Daoy (cell line): ENCODE data around the gene DBP. TPM values are rescaled to one million over a fixed set of nuclear protein-coding genes. Genes with fewer than 3 reads are reported as not detected.
"Not testable (repeated sequence)": the region's sequence is repeated elsewhere in the genome, so short reads cannot be mapped to it uniquely, and the experiment has no call there.

Experiments used
- DNase-seq: peaks from one replicate; pipeline ENCODE4 v3.0.0-alpha.2; 2015; ENCODE audit warnings: low read depth
- total RNA-seq: library from RNA; depleted of rRNA; stranded (reverse); fragments of >200 nt; shearing (Covaris generic); gene quantifications from 2 replicates; pipeline ENCODE4 v1.2.3, GENCODE V29; 2014

DBP gene
- total RNA-seq, 1 experiment from 2014 or later, result 3.0 TPM

DNA sequence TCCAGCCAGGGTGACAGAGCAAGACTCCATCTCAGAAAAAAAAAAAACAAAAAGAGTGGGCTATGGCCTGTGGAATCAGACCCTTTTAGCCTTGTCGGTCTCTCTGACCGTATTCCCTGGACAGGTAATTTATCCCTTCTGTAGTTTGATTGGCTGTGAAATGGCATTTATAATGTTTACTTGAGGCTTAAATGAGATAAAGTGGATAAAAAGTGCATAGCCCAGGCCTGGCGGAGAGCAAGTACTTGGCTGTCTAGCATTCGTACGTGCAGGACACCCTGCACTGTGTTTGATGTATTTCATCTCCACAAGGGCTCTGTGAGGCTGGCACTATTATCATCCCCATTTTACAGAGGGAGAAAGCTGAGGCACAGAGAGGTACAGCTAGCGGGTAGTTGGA is 28.6 kb upstream of the DBP start:
- no peak for DNase-seq

DNA sequence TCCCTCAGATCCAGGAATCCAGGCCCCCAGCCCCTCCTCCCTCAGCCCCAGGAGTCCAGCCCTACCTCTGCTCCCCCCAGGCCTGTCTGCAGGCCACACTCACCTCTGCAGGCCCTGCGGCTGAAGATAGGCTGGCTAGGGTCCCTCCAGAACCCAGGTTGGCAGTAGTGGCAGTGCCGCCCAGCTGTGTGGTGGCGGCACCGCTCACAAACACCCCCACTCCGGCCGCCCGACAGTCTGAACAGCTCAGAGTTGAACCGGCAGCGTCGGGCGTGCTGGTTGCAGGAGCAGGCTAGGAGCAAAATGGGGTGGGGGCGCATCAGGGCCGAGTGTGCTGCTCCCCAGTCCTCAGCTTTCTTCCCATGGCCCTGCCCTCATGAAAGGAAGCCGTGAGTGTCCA is 27.3 kb upstream of the DBP start:
- DNase-seq, result no peak

DNA sequence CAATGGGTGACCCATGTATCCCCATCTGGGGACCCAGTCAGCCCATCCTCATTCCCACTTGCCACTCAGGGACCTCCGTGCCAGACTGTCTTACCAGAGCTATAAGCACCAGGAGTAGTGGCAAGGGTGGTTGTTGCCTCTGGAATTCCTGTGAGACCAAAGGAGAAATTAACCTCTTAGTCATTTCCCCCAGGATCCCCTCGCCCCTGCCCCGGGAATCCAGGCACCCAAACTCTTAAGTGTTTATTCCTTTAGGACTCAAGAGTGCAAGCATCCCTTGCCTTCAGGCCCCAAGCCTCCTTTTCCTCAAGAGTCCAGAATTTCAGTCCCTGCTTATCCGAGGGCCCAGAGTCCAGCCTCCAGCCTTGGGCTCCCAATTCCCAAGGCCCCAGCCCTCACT is 26.5 kb upstream of the DBP start:
- DNase-seq, result no peak

DNA sequence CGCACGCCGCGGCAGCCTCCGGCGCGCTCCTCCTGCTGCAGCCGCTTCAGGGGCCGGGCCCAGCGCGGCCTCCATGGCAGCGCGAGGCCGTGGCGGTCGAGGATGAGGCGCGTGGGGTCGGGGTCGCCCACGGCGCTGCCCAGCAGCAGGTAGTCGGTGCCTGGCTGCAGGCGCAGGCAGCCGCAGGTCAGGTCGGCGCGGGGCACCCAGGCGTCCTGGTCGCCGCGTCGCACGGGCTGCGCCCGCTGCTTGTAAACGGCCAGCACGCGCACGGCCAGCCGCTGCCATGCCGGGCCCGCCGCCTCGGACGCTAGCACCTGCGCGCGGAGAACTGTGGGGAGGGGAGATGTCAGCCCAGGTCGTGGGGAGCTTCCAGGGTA is 24.5 kb upstream of the DBP start:
- DNase-seq, result no peak

DNA sequence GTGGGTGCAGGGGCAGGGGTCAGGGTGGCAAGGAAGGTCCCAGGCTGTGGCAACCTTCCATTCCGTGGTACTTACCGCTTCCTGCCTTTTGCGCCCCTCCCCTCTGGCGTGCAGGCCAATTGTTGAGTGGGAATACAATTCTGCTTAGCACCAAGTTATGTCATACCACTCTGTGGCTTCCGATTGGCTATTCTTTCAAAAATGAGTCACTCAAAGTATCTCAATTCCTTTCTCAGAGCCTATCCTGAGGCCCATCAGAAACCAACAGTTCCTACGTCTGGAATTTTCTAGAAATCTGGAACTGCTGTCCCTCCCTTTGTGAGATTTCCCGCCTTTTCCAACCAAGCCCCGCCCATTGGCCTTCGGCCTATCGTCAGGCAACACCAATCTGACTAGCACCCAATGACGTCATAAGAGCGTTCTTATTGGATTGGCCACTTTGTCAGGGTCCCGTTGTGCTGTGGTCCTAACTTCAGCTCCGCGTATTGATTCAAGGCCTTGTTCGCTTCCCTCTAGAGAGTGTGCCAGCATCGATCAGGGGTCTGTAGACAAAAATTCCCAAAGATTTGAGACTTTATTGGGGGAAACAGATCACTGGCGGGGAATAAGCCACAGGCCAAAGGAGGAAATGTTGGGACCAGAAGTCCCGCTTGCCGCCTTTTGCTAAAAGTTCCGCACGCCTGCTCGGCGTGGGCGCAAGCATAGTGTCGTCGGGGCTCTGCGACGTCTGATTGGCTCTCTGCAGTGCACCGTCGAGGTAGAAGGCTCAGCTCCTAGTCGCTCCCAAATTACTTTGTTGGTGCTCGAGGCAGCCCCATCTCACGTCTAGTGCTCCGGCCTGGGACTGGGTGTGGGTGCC is 23.9 kb upstream of the DBP start:
- DNase-seq, result peak; percentile 89

DNA sequence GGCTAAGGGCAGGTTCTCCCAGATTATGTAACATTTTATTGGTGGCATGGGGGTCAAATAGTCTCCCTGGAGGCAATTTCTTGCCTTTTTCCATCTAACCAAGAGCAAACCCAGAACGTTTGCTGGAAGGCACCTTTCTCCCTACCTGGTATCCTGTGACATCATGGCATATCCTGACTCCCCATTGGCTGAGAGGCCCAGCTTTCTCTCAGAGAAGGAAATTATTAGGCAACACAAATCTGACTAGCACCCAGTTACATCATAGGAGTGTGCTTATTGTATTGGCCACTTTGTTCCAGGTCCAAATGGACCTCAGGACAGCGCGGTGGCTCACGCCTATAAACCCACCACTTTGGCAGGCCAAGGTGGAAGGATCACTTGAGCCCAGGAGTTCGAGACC is 22.6 kb upstream of the DBP start:
- no peak for DNase-seq

DNA sequence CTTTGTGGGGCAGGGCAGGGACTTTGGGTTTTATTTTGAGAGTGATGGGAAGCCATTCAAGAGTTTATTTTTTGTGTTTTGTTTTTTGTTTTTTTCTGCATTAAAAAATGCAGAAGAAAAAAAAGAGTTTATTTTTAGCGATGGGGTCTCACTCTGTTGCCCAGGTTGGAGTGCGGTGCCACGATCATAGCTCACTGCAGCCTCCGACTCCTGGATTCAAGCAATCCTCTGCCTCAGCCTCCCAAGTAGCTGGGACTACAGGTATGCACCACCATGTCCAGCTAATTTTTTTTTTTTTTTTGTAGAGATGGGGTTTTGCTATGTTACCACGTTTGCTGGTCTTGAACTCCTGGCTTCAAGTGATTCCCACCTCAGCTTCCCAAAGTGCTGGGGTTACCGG is 21.3 kb upstream of the DBP start:
- no peak for DNase-seq

DNA sequence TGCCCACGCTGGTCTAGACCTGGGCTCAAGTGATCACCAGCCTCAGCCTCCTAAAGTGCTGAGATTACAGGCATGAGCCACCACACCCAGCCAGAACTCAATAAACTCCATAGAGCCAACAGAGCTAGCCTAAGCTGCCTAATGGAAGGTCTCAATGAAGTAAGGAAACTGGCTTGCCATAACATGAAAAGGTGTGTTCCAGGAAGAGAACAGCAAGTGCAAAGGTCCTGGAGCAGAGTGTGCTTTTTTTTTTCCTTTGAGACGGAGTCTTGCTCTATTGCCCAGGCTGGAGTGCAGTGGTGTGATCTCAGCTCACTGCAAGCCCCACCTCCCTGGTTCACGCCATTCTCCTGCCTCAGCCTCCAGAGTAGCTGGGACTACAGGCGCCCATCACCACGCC is 20.6 kb upstream of the DBP start:
- not testable (repeated sequence) for DNase-seq

DNA sequence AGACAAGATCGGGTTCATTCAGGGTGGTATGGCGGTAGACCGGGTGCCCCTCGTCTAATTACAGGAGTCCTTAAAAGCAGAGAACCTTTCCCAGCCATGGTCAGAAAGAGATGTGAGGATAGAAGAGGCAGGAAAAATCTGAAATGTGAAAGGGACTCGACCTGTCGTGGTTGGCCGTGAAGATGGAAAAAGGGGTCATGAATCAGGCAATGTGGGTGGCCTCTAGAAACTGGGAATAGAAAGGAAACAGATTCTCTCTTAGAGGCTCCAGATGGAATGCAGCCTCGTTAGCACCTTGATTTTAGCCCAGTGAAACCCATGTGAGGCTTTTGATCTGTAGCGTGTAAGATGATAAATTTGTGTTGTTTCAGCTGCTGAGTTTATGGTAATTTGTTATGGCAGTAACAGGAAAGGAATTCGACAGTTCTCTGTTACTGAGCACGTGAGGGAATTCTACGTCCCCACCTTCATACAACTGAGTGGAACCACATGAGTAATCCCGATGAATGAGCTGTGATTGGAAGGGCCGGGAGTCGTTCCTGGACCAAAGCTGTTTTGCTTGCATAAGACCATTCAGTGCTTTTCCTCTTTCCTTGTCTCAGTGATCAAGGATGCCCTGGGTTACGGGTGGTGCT is 19.8 kb upstream of the DBP start:
- peak; percentile 71 for DNase-seq

DNA sequence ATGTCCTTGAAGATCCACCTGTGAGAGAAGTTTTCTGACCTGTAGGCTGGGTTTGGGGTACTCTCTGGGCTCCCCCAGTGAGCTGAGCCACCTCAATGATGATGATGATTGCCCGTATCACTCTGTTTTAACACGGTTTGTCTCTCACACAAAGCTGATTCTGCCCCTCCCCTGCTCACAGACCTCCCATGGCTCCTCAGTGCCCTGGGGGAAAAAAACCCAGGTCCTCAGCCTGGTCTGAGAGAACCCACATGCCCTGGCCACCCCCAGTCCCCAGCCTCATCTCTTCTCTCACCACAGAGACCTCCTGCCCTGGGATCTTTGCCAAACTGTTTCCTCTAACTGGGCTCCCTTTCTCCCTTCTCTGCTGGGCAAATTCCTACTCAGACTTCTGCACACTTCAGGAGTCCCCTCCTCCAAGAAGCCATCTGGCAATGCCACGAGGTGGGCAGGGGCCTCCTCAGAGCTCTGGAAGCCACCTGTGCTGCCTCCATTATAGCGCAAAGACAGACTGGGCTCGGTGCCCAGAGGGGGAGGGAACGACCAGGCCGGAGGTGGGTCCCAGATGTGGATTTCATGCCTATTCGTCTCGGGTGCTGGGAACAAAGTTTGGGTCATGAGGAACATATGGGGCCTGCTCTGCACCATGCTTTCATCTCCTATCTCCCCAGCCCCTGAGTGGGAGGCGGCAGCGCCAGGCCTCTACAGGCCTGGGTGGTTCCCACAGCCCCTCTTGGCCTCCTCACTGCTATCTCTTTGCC is 17.3 kb upstream of the DBP start:
- peak; percentile 4 for DNase-seq

DNA sequence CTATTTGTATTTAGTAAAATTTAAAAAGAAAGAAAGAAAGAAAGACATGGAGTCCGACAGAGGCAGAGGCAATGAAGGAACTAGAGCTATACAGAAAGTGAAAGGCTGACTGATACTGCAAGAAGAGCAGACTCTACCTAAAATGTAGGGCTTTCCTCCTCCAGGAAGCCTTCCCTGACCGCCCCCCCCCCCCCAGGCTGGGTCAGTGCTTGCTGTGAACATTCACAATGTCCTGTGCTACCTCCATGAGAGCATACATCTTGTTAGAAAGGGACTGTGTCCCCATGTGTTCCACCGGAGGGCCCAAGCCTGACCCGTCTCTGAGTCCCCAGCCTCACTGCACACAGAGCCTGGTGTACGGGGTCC is 14.5 kb upstream of the DBP start:
- no peak for DNase-seq

DNA sequence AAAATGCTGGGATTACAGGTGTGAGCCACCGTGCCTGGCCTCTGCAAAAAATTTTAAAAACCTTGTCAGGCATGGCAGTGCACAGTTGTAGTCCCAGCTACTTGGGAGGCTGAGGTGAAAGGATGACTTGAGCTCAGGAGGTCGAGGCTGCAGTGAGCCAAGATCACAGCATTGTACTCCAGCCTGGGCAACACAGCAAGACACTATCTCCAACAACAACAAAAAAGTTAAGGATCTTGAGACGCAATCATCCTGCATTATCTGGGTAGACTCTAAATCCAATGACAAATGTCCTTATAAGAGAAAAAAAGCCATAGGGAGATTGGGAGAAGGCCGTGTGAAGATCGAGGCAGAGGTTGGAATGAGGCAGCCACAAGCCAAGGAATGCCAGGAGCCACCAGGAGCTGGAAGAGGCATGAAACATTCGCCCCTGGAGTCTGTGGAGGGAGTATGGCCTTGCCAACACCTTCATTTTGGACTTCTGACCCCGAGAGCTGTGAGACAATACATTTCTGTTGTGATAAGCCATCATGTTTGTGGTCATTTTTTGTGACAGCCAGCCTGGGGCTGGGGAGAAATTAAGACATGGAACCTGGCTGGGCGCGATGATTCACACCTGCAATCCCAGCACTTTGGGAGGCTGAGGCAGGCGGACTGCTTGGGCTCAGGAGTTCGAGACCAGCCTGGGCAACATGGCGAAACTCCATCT is 13.9 kb upstream of the DBP start:
- DNase-seq, result no peak

DNA sequence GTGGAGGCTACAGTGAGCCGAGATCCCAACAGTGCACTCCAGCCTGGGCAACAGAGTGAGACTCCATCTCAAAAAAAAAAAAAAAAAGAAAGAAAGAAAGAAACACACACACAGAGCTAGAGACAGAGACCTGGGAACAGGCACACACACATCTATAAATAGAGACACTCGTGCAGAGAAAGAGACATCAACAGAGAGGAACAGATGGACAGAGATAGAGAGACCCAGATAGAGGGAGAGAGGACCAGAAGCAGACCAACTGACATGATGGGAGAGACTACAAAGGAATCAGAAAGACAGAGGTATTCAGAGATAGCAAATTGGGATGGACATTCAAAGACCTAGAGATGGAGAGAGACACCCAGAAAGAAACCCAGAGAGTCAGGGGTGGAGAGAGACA is 11.0 kb upstream of the DBP start:
- DNase-seq, result no peak

DNA sequence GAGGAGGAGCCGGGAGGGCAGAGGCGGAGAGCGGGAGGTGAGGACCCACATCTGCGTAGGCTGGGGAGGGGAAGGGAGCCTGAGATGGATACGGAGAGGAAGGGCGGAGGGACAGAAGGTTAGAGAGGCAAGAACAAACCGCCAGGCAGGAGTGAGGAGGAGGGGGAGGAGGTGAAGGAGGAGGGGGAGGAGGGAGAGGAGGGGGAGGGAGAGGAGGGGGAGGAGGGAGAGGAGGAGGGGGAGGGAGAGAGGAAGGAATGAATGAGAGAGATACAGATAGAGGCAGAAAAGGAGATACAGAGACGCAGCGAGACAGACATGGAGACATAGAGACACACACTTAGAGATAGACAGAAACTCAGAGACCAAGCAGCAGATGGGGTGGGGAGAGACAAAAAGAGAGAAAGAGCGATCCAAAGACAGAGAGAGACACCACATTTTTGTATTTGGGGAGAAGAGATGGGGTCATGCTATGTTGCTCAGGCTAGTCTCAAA is 9.6 kb upstream of the DBP start:
- no peak for DNase-seq

DNA sequence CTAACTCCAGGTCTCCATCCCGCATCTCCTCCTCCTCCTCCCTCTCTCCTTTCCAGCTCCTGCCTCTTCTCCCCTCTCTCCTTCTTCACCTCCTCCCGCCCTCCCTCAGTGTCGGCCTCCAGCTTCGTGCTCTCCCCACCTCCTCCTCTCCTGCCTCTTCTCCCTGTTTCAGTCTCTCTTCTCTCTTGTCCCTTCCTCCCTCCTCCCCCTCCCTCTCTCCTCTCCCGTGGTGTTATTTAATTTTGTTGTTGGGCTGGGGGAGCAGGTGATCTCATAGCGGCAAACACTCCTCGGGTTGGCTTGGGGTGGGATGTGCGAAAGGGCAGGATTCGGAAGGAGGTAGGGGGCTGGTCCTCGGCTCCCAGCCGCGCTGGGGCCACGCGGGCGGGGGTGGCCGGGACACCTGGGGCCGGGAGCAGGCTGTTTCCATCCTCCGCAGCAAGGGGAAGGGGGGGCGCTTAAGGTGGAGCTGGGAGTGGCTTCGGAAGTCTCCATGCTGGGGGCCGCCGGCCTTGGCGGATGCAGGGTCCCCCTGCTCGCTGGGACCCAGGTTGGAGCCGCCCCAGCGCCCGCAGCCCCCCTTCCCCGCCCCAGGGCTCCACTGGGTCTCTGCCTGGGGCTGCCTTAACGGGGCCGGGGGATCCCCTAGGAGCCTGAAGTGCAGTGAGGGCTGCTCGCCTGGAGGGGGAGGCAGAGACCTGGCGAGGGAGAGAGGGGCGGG is 9.0 kb upstream of the DBP start, which contains the start of gene CA11:
TSS of gene CA11 (minus strand) at position 187 of the 721 bp plus-strand sequence. CDS start 555 bp downstream, outside the sequence.
- DNase-seq, result peak; percentile 91

DNA sequence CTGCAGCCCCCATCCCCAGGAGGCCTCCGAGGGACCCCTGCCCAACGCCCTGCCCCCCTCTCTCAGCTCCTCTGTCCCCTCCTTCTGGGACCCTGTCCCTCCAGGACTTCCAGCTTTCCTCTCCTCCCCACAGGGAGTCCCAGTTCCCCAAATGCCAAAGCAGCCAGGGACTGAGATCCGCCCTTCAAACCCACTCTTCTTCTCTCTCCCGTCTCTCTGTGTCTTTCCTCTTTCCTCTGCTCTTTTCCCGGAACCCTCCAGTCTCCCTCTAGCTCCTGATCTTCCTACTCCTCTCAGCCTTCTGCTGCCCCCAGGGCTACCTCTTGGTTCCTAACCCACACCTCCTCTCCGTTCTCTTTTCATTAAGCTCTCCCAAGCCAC is 8.4 kb upstream of the DBP start:
- no peak for DNase-seq

DNA sequence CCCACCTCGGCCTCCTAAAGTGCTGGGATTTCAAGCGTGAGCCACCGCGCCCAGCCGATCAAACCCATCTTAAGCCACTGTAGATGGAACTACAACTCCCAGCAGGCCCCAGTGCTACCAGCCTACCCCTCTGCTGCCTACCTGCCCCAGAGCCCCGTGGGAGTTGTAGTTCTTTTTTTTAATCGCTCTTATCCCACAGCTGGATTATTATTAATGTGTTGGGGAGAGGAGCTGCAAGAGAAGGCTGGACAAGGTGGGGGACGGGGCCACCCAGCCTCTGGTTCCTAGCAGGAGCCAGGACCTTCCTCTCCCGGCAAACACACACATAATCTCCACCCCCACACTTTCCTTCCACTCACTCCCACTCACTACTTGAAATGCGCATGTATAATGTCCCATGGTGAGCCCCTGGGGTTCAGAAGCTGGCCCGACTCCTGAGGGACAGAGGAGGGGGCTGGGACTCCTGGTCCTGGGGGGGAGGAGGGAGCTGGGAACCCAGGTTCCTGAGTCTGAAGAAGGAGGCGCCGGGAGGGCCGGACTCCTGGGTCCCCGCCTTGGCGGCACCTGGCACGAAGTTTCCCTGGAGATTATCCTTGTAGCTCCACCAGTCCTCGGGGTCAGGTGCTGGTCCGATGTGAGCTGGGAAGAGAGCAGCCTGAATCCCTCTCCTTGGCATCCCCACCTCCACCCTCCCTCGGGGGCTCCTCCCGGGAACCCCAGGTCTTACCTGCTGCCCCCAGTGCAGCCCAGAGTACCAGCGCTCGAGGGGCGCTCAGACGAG is 7.8 kb upstream of the DBP start:
- peak; percentile 76 for DNase-seq

DNA sequence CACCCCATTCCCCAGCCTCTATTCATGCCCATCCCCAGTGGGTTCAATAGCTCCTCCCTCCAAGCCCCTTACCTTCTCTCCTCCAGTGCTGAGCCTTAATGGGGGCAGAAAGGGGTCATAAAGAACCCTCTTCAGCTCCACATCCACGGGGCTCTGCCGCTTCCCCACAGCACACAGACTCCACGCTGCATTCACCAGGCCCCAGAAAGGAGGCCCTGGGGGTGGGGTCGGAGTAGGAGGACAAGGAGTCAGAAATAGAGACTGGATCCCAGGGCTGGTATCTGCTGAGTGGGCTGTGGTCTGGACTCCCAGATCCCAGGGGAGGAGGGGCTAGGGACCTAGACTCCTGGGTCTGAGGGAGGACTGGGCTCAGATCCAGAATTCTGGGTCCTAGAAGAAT is 7.2 kb upstream of the DBP start:
- no peak for DNase-seq

DNA sequence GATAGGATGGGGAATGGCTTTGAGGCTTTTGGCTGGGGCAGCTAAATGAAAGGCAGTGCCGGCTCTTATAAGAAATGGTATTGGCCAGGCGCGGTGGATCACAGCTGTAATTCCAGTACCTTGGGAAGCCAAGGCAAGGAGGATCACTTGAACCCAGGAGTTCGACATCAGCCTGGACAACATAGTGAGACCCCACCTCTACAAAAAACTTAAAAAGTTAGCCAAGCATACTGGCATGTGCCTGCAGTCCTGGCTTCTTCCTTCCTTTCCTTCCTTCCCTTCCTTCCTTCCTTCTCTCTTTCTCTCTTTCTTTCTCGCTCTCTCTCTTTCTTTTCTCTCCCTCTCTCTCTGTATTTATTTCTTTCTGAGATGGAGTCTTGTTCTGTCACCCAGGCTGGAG is 5.7 kb upstream of the DBP start:
- DNase-seq, result no peak

DNA sequence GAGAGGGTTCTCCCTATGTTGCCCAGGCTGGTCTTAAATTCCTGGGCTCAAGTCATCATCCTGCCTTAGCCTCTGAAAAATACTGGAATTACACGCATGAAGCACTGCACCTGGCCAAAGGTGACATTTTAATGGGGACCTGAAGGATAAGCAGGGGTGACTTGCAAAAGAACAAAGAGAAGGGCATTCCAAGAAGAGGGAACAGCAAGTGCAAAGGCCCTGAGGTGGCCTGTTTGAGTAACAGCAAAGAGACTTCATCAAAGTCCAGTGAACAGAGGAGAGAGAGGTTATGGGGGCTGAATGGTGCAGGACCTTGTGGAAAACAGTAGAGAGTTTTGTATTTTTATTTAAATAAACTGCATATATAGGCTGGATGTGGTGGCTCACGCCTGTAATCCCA is 4.7 kb upstream of the DBP start:
- no peak for DNase-seq
